ENCODE results near the gene ARSA.
"Not testable (repeated sequence)": the region's sequence is repeated elsewhere in the genome, so short reads cannot be mapped to it uniquely, and the experiment has no call there.

Gene ARSA

GRCh38 chr22:50620593-50621355 lies 7.2 kb downstream of the ARSA start:
- no peak for DNase-seq

- DNase-seq: not testable (repeated sequence)
Observed at GRCh38 chr22:50614296-50614695, 13.7 kb downstream of the ARSA start.

GRCh38 chr22:50613291-50613981 lies 14.5 kb downstream of the ARSA start:
- DNase-seq: peak; percentile 12

GRCh38 chr22:50612528-50613221 lies 15.3 kb downstream of the ARSA start:
- no peak for DNase-seq

- no peak for DNase-seq
Observed at GRCh38 chr22:50612168-50612527, 15.8 kb downstream of the ARSA start.

GRCh38 chr22:50611341-50612060 lies 16.5 kb downstream of the ARSA start:
- DNase-seq: no peak

- no peak for DNase-seq
Observed at GRCh38 chr22:50610581-50610980, 17.4 kb downstream of the ARSA start.

GRCh38 chr22:50610041-50610451 lies 17.9 kb downstream of the ARSA start:
- no peak for DNase-seq

GRCh38 chr22:50609599-50609998 lies 18.4 kb downstream of the ARSA start:
- no peak for DNase-seq

GRCh38 chr22:50608996-50609395 lies 19.0 kb downstream of the ARSA start:
- no peak for DNase-seq

- not testable (repeated sequence) for DNase-seq
Observed at GRCh38 chr22:50608058-50608840, 19.7 kb downstream of the ARSA start.

- no peak for DNase-seq
Observed at GRCh38 chr22:50607659-50608020, 20.3 kb downstream of the ARSA start.

GRCh38 chr22:50606946-50607658 lies 20.9 kb downstream of the ARSA start:
- no peak for DNase-seq

- DNase-seq: no peak
Observed at GRCh38 chr22:50606165-50606945, 21.6 kb downstream of the ARSA start.

GRCh38 chr22:50605613-50606074 lies 22.3 kb downstream of the ARSA start:
- no peak for DNase-seq

GRCh38 chr22:50605002-50605612 lies 22.8 kb downstream of the ARSA start:
- DNase-seq: no peak

- DNase-seq: no peak
Observed at GRCh38 chr22:50604256-50605001, 23.5 kb downstream of the ARSA start.

- no peak for DNase-seq
Observed at GRCh38 chr22:50603511-50604255, 24.3 kb downstream of the ARSA start.

GRCh38 chr22:50602338-50602700 lies 25.6 kb downstream of the ARSA start:
- no peak for DNase-seq
